Cerebellar cortex (tissue), 1 donor: ENCODE measurements around the gene PEX10.
A peak's percentile ranks its signal among the peaks of the same experiment; 100 is the strongest.

Experiments
- DNase-seq: peaks from one replicate; pipeline ENCODE4 v3.0.0-alpha.2; 2015; ENCODE audit warnings: low spot score

PEX10 gene

GRCh38 chr1:2388004-2388913 lies 24.1 kb downstream of the PEX10 start:
- no peak for DNase-seq

GRCh38 chr1:2386636-2387611 lies 25.4 kb downstream of the PEX10 start:
- DNase-seq = no peak

- peak; percentile 72 for DNase-seq
Observed at GRCh38 chr1:2385606-2386280, 26.6 kb downstream of the PEX10 start.

- peak; percentile 81 for DNase-seq
Observed at GRCh38 chr1:2384941-2385481, 27.4 kb downstream of the PEX10 start.

GRCh38 chr1:2384130-2384860 lies 28.1 kb downstream of the PEX10 start:
- peak; percentile 64 for DNase-seq

GRCh38 chr1:2383576-2383975 lies 28.8 kb downstream of the PEX10 start:
- DNase-seq = no peak

GRCh38 chr1:2382621-2383361 lies 29.6 kb downstream of the PEX10 start:
- DNase-seq = peak; percentile 78

- peak; percentile 76 for DNase-seq
Observed at GRCh38 chr1:2381741-2382620, 30.4 kb downstream of the PEX10 start.

GRCh38 chr1:2380816-2381591 lies 31.4 kb downstream of the PEX10 start:
- peak; percentile 47 for DNase-seq

GRCh38 chr1:2379733-2380404 lies 32.5 kb downstream of the PEX10 start:
- no peak for DNase-seq

GRCh38 chr1:2378956-2379732 lies 33.2 kb downstream of the PEX10 start:
- DNase-seq = no peak

GRCh38 chr1:2378441-2378851 lies 33.9 kb downstream of the PEX10 start:
- peak; percentile 46 for DNase-seq

- DNase-seq = no peak
Observed at GRCh38 chr1:2377751-2378440, 34.5 kb downstream of the PEX10 start.

- no peak for DNase-seq
Observed at GRCh38 chr1:2376931-2377672, 35.3 kb downstream of the PEX10 start.

- DNase-seq = no peak
Observed at GRCh38 chr1:2376261-2376741, 36.1 kb downstream of the PEX10 start.

- DNase-seq = no peak
Observed at GRCh38 chr1:2375923-2376260, 36.5 kb downstream of the PEX10 start.
